Brain microvascular endothelial cell (primary cell): ENCODE data around the gene NCR3LG1.

ENCODE experiments used
- DNase-seq: peaks from one replicate; pipeline ENCODE4 v3.0.0-alpha.2; 2020
- H3K27ac ChIP-seq: fragments of 250-450 bp; sonication (Bioruptor Pico); 2 replicates; pipeline ENCODE4 v1.5.1; 2020; ENCODE audit warnings: mild to moderate bottlenecking, moderate library complexity
- H3K27me3 ChIP-seq: fragments of 250-450 bp; sonication (Bioruptor Pico); replicated peaks from 2 replicates; pipeline ENCODE4 v1.5.1; 2020; ENCODE audit warnings: mild to moderate bottlenecking
- H3K36me3 ChIP-seq: fragments of 250-450 bp; sonication (Bioruptor Pico); replicated peaks from 2 replicates; pipeline ENCODE4 v1.5.1; 2020; ENCODE audit warnings: mild to moderate bottlenecking
- H3K4me3 ChIP-seq: 2 replicates; pipeline ENCODE4 v1.5.1; 2011; ENCODE audit warnings: low read depth, mild to moderate bottlenecking, control low read depth, low read length, moderate library complexity
- in situ Hi-C: cut with HindIII; loops from 2 replicates; pipeline ENCODE4 v1.10.0; 2017; ENCODE audit warnings: low sequenced_read_pairs, low pct_ligation_motif_present
- TF ChIP-seq, protein P1 (sequence below): IDR thresholded peaks from 2 replicates; pipeline ENCODE4 v1.5.1; 2011; ENCODE audit warnings: low read depth, mild to moderate bottlenecking, moderate library complexity, low read length, control low read depth, inconsistent platforms; ENCODE audit errors: missing control alignments

The NCR3LG1 gene

DNA sequence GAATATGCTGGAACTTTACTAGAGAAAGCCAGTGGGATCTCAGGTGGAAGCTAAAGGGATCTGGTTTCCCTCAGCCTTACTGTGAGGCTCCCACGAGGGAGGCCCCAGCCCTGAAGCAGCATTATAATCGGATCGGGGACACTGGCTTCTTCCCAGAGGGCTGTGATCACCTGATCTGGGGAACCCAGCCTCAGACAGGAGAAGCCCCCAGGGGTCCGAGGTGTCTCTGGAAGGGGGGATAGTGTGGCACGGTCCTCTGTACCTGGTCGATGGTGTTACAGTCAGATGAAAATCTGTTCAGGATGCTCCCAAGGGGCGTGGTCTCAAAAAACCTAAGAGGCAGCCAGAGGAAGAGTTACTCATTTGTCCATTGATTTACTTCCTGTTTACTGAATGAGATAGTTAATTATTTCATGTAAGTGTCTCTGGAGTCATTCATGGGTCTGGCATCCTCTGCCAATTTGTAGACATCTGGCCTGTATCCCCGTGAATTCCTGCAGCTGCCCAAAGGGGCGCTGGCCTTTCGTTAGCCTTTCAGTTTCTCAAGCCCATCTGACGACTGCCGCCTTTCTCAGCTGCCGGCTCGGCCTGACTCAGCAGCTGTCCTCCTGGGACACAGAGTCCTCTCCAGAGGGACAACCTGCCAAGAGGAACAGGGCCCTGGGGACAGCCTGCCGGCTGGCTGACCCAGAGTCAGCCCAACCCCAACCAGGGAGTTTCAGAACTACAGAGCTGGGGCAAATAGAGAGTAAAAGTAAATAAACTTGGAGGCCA is 53.8 kb downstream of the NCR3LG1 start:
- TF ChIP-seq, protein P1, sequence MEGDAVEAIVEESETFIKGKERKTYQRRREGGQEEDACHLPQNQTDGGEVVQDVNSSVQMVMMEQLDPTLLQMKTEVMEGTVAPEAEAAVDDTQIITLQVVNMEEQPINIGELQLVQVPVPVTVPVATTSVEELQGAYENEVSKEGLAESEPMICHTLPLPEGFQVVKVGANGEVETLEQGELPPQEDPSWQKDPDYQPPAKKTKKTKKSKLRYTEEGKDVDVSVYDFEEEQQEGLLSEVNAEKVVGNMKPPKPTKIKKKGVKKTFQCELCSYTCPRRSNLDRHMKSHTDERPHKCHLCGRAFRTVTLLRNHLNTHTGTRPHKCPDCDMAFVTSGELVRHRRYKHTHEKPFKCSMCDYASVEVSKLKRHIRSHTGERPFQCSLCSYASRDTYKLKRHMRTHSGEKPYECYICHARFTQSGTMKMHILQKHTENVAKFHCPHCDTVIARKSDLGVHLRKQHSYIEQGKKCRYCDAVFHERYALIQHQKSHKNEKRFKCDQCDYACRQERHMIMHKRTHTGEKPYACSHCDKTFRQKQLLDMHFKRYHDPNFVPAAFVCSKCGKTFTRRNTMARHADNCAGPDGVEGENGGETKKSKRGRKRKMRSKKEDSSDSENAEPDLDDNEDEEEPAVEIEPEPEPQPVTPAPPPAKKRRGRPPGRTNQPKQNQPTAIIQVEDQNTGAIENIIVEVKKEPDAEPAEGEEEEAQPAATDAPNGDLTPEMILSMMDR: peak; percentile 28
- peak; percentile 35 for DNase-seq
- in situ Hi-C loops: no loop called here

DNA sequence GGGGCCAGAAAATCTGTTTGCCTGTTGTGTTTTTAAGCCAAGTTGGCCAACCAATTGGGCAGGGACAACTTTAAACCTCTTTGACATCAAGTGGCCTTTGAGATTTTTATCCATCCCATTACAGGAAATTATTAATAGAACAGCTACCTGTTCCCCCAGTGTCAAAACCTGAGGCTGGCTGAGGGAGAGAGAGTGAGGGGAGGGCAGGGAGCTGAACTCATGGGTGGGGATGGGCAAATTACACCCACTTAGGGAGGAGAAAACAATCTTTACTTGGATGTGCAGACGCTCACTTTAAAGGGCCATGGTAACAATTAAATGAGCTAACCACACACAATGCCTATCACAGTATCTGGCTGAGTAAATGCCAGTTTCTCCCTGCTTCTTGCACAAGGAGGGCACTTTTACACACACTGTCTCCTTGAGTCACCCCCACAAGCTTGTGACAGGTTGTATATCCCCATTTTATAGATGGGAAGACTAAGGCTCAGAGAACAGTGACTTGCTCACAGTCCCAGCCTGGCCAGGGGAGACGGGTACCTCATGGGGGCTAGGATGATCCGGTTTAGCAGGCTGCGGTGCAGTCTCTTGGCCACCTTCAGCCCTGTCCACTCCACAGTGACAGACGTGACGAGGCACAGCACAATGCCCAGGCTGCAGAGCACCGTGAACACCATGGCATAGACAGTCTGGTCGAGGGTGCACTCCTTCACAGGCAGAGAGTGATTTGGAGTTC is 54.6 kb downstream of the NCR3LG1 start:
- Histone ChIP-seq H3K27me3 (no peaks in the 10 kb centered on the region), H3K36me3 (no peaks in the 10 kb centered on the region), H3K4me3 (no peak overlapping the region), H3K27ac (no peak overlapping the region)
- TF ChIP-seq, protein P1: no peak
- no peak for DNase-seq
- in situ Hi-C loops: no loop called here

More for the DNA sequence above, 53.8 kb downstream of the NCR3LG1 start:
- H3K27ac ChIP-seq: no peak overlapping the region
- H3K27me3 ChIP-seq: no peaks in the 10 kb centered on the region
- H3K4me3 ChIP-seq: no peak overlapping the region
- no peaks in the 10 kb centered on the region for H3K36me3 ChIP-seq

DNA sequence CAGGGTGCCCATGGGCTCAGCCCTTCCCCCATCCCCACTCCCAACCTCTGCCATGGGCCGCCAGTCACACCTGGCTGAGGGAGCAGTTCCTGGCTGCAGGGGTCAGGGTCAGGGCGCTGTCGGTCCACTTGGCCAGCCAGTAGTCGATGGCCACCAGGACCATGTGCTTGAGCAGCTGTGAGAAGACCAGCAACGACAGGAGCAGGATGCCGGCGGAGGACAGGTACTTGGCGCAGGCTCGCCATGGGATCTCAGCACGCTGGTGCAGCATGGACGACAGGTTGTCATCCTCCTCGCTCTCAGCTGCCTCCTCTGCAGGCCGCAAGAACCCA is 55.2 kb downstream of the NCR3LG1 start:
- no peak overlapping the region for H3K4me3 ChIP-seq
- no peak for DNase-seq
- TF ChIP-seq, protein P1: no peak
- no peaks in the 10 kb centered on the region for H3K27me3 ChIP-seq
- in situ Hi-C loops: no loop called here
- no peaks in the 10 kb centered on the region for H3K36me3 ChIP-seq
- H3K27ac ChIP-seq: no peak overlapping the region

DNA sequence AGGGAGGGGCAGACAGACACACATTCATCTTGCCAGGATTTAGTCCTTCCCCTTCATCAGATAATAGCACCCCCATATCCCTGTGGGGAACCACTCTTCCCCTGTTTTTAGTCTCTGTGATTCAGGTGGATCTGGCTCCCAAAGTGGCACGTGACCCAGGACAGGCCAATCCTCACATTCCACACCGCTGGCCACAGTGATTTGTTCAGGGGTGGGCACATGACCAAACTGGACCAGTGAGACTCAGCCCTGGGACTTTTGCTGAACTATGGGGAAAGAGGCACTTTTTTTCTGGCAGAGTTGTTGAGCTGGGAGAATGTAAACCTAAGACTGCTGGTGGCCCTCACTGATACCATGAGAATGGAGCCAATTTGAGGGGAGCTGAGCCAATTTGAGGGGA is 56.0 kb downstream of the NCR3LG1 start:
- Histone ChIP-seq H3K27me3 (no peaks in the 10 kb centered on the region), H3K27ac (no peak overlapping the region), H3K4me3 (no peak overlapping the region), H3K36me3 (no peaks in the 10 kb centered on the region)
- no peak for DNase-seq
- TF ChIP-seq, protein P1: no peak
- in situ Hi-C loops: no loop called here

DNA sequence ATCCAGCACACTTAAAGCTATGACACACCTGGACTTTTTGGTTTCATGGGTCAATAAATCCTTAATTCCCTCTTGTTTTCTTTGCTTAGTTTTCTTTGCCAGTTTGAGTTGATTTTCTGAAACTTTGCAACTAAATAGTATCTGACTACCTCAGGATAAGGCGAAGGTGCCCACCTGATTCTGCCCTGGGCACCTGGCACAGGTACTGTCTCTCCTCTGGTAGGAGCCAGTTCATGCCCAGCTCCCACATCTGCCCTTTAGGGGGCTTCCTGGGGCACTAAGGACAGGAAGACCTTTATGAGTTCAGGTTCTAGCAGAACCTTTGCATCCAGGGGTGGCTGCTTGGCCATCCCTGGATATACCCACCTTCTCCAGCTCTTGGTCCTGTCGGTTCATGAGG is 56.4 kb downstream of the NCR3LG1 start:
- no peak overlapping the region for H3K27ac ChIP-seq
- H3K4me3 ChIP-seq: no peak overlapping the region
- H3K36me3 ChIP-seq: no peaks in the 10 kb centered on the region
- no peaks in the 10 kb centered on the region for H3K27me3 ChIP-seq
- no peak for DNase-seq
- in situ Hi-C loops: no loop called here
- TF ChIP-seq, protein P1: no peak

DNA sequence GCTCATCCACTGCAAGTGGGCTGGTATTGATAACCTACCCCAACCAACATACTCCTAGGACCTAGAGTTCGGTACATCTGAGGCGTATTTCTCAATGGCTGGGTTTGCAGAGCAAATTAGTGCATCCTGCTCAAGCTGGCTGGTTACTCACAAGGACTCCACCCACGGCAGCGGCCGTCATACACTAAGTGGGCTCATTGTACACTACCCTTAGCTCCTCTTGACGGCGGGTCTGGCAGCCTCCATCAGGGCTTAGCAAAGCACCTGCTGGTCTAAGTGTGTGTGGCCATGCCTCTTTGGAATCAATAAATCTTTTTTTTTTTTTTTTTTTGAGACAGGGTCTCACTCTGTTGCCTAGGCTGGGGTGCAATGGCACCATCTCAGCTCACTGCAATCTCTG is 57.0 kb downstream of the NCR3LG1 start:
- H3K27me3 ChIP-seq: no peaks in the 10 kb centered on the region
- no peak for DNase-seq
- no peaks in the 10 kb centered on the region for H3K36me3 ChIP-seq
- in situ Hi-C loops: no loop called here
- no peak overlapping the region for H3K4me3 ChIP-seq
- TF ChIP-seq, protein P1: no peak
- H3K27ac ChIP-seq: no peak overlapping the region
